SK-N-MC (cell line): ENCODE results near the gene RPS6KB1.
"Not testable (repeated sequence)": the region's sequence is repeated elsewhere in the genome, so short reads cannot be mapped to it uniquely, and the experiment has no call there.

ENCODE experiments used
- DNase-seq: peaks from one replicate; pipeline ENCODE4 v3.0.0-alpha.2; 2011; ENCODE audit warnings: low read depth, low spot score
- H3K27ac ChIP-seq: fragments of 200-600 bp; sonication (generic); 2 replicates; pipeline ENCODE4 v1.5.1; 2016; ENCODE audit warnings: mixed run types
- H3K36me3 ChIP-seq: fragments of 200-600 bp; sonication (generic); 2 replicates; pipeline ENCODE4 v1.6.1; 2017; ENCODE audit warnings: antibody characterized with exemption, low read length, mixed read lengths; ENCODE audit not compliant: insufficient read depth
- H3K4me3 ChIP-seq: fragments of 200-600 bp; sonication (generic); 2 replicates; pipeline ENCODE4 v1.5.1; 2016
- H3K9ac ChIP-seq: fragments of 200-600 bp; sonication (generic); 2 replicates; pipeline ENCODE4 v1.8.0; 2017; ENCODE audit warnings: mixed run types, mixed read lengths; ENCODE audit not compliant: insufficient read length
- H3K9me3 ChIP-seq: fragments of 200-600 bp; sonication (generic); 2 replicates; pipeline ENCODE4 v1.6.1; 2017; ENCODE audit warnings: low read depth, mild to moderate bottlenecking, antibody characterized with exemption, low read length, moderate library complexity, mixed read lengths
- EZH2 ChIP-seq: fragments of 200-600 bp; sonication (generic); IDR thresholded peaks from one replicate; pipeline ENCODE4 v1.6.1; 2017; ENCODE audit warnings: antibody characterized with exemption
- FOXP2 ChIP-seq: optimal IDR thresholded peaks from 2 replicates; pipeline ENCODE3; 2011; ENCODE audit warnings: mild to moderate bottlenecking, moderate library complexity; ENCODE audit not compliant: insufficient read depth; ENCODE audit errors: extremely low read length, control extremely low read depth
- POLR2AphosphoS5 ChIP-seq: IDR thresholded peaks from 2 replicates; pipeline ENCODE4 v1.6.1; 2012; ENCODE audit warnings: mild to moderate bottlenecking, low read depth, low read length, borderline replicate concordance

RPS6KB1 gene

GRCh38 chr17:59950049-59950448 lies 57.1 kb downstream of the RPS6KB1 start:
- no peaks in the 10 kb centered on the region for H3K9me3 ChIP-seq
- DNase-seq = no peak
- no peak overlapping the region for H3K4me3 ChIP-seq
- H3K9ac ChIP-seq = no peak overlapping the region
- TF ChIP-seq POLR2AphosphoS5 (no peak), EZH2 (no peak), FOXP2 (no peak)
- H3K27ac ChIP-seq = no peak overlapping the region
- peaks cover 23% of the 10 kb centered on the region for H3K36me3 ChIP-seq

- Histone ChIP-seq H3K4me3 (no peak overlapping the region), H3K9ac (no peak overlapping the region), H3K27ac (no peak overlapping the region), H3K36me3 (peaks cover 18% of the 10 kb centered on the region), H3K9me3 (no peaks in the 10 kb centered on the region)
- DNase-seq = no peak
- TF ChIP-seq POLR2AphosphoS5 (no peak), EZH2 (no peak), FOXP2 (no peak)
These were observed 61.9 kb downstream of the RPS6KB1 start for GRCh38 chr17:59954856-59955255.

GRCh38 chr17:59959574-59959973 lies 66.7 kb downstream of the RPS6KB1 start:
- not testable (repeated sequence) for DNase-seq, H3K4me3 ChIP-seq, H3K9ac ChIP-seq, H3K9me3 ChIP-seq, H3K27ac ChIP-seq
- peaks cover 19% of the 10 kb centered on the region for H3K36me3 ChIP-seq

GRCh38 chr17:59962739-59963318 lies 69.9 kb downstream of the RPS6KB1 start:
- no peaks in the 10 kb centered on the region for H3K9me3 ChIP-seq
- no peak for DNase-seq
- no peak overlapping the region for H3K4me3 ChIP-seq
- H3K9ac ChIP-seq = no peak overlapping the region
- TF ChIP-seq POLR2AphosphoS5 (no peak), EZH2 (no peak), FOXP2 (no peak)
- no peak overlapping the region for H3K27ac ChIP-seq
- peaks cover 12% of the 10 kb centered on the region; the same call in 1 of the 2 replicates for H3K36me3 ChIP-seq

GRCh38 chr17:59963738-59964481 lies 71.0 kb downstream of the RPS6KB1 start:
- H3K27ac ChIP-seq = peak overlapping the region; percentile 70
- TF ChIP-seq POLR2AphosphoS5 = no peak
- TF ChIP-seq EZH2 = no peak
- no peak for TF ChIP-seq FOXP2
- H3K9ac ChIP-seq = peak overlapping the region; percentile 91
- H3K4me3 ChIP-seq = peak overlapping the region; percentile 86
- H3K9me3 ChIP-seq = no peaks in the 10 kb centered on the region
- DNase-seq = no peak
- H3K36me3 ChIP-seq = peaks cover 10% of the 10 kb centered on the region; the same call in 1 of the 2 replicates

- Histone ChIP-seq H3K36me3 (peaks cover 7% of the 10 kb centered on the region; the same call in 1 of the 2 replicates), H3K9me3 (no peaks in the 10 kb centered on the region), H3K9ac (peak within 1 kb of the TSS; percentile 91), H3K4me3 (peak within 1 kb of the TSS; percentile 86), H3K27ac (peak within 1 kb of the TSS; percentile 70)
- DNase-seq = no peak
- TF ChIP-seq EZH2 (no peak), POLR2AphosphoS5 (peak; percentile 82), FOXP2 (no peak)
These were observed 71.8 kb downstream of the RPS6KB1 start, which contains the start of gene RNFT1 for GRCh38 chr17:59964482-59965328. RNFT1 (minus strand) TSS chr17:59964740; CDS start chr17:59964663, 77 bp downstream.

- not testable (repeated sequence) for H3K9ac ChIP-seq, H3K27ac ChIP-seq, DNase-seq, H3K4me3 ChIP-seq, H3K36me3 ChIP-seq, H3K9me3 ChIP-seq
These were observed 78.8 kb downstream of the RPS6KB1 start for GRCh38 chr17:59971771-59972170.

- Histone ChIP-seq H3K9me3 (no peaks in the 10 kb centered on the region), H3K36me3 (no peaks in the 10 kb centered on the region), H3K9ac (no peak overlapping the region), H3K27ac (no peak overlapping the region), H3K4me3 (no peak overlapping the region)
- no peak for DNase-seq
- TF ChIP-seq POLR2AphosphoS5 = no peak
- no peak for TF ChIP-seq FOXP2
- no peak for TF ChIP-seq EZH2
These were observed 79.9 kb downstream of the RPS6KB1 start for GRCh38 chr17:59972778-59973177.

GRCh38 chr17:59973483-59973882 lies 80.6 kb downstream of the RPS6KB1 start:
- H3K4me3 ChIP-seq, H3K9ac ChIP-seq, H3K36me3 ChIP-seq, DNase-seq, H3K9me3 ChIP-seq, H3K27ac ChIP-seq: not testable (repeated sequence)

- H3K9ac ChIP-seq, H3K4me3 ChIP-seq, H3K9me3 ChIP-seq, DNase-seq, H3K36me3 ChIP-seq, H3K27ac ChIP-seq: not testable (repeated sequence)
These were observed 82.2 kb downstream of the RPS6KB1 start for GRCh38 chr17:59975166-59975565.

GRCh38 chr17:59996608-59997007 lies 103.7 kb downstream of the RPS6KB1 start:
- not testable (repeated sequence) for H3K36me3 ChIP-seq, H3K4me3 ChIP-seq, H3K9me3 ChIP-seq, H3K9ac ChIP-seq, DNase-seq, H3K27ac ChIP-seq
